ENCODE measurements around the gene CLEC20A.
A peak's percentile ranks its signal among the peaks of the same experiment; 100 is the strongest.

Gene CLEC20A

GRCh38 chr1:178534137-178534868 lies 37.5 kb upstream of the CLEC20A start:
- DNase-seq (ENCODE audit: extremely low read depth, low read depth): no peak
- TF ChIP-seq, protein P1, sequence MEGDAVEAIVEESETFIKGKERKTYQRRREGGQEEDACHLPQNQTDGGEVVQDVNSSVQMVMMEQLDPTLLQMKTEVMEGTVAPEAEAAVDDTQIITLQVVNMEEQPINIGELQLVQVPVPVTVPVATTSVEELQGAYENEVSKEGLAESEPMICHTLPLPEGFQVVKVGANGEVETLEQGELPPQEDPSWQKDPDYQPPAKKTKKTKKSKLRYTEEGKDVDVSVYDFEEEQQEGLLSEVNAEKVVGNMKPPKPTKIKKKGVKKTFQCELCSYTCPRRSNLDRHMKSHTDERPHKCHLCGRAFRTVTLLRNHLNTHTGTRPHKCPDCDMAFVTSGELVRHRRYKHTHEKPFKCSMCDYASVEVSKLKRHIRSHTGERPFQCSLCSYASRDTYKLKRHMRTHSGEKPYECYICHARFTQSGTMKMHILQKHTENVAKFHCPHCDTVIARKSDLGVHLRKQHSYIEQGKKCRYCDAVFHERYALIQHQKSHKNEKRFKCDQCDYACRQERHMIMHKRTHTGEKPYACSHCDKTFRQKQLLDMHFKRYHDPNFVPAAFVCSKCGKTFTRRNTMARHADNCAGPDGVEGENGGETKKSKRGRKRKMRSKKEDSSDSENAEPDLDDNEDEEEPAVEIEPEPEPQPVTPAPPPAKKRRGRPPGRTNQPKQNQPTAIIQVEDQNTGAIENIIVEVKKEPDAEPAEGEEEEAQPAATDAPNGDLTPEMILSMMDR (IDR thresholded peaks at IDR 0.05; ENCODE audit: low read depth, low read length): no peak

GRCh38 chr1:178533121-178533946 lies 36.6 kb upstream of the CLEC20A start:
- DNase-seq (ENCODE audit: extremely low read depth, low read depth): no peak
- TF ChIP-seq, protein P1 (IDR thresholded peaks at IDR 0.05; ENCODE audit: low read depth, low read length): no peak

DNA sequence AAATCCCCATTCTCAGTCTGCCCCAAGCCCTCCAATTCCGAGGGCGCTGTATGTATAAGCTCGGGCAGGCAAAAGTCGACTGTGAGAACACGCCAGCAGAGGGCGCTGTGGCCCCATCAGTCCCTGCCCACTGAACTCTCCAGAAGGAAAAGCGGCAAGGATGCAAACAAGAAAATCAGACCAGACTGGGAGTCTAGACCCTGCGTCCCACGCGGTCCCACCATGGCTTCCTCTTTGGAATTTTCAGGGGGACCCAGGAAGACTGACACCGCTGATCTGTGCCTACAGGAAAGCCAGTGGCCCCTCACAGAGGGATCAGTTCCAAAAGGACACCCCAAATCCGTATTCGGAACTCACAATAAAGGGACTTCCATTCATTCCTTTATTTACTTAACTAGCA lies 35.6 kb upstream of the CLEC20A start:
- peak; percentile 60 for DNase-seq (ENCODE audit: extremely low read depth, low read depth)
- TF ChIP-seq, protein P1 (IDR thresholded peaks at IDR 0.05; ENCODE audit: low read depth, low read length): peak; percentile 86

- no peak for DNase-seq (ENCODE audit: extremely low read depth, low read depth)
- TF ChIP-seq, protein P1 (IDR thresholded peaks at IDR 0.05; ENCODE audit: low read depth, low read length): no peak
Observed at GRCh38 chr1:178531887-178532286, 35.1 kb upstream of the CLEC20A start.

DNA sequence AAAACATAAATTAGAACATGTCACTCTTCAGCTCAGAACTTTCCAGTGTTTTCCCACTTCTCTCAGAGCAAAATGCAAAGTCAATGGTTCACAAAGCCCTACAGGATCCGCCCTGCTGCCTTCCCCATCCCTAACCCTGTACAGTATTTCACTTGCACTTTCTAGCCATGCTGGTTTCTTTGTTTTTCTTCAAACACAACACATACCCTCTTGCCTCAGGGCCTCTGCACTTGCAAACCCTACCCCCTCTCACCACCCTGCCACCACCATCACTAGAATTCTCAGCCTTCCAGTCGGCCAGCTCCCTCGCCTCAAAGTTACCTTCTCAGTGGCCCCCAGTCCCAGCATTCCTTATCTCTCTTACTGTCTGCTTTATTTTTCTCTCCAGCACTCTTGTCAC lies 33.7 kb upstream of the CLEC20A start:
- TF ChIP-seq, protein P1 (IDR thresholded peaks at IDR 0.05; ENCODE audit: low read depth, low read length): no peak
- no peak for DNase-seq (ENCODE audit: extremely low read depth, low read depth)

DNA sequence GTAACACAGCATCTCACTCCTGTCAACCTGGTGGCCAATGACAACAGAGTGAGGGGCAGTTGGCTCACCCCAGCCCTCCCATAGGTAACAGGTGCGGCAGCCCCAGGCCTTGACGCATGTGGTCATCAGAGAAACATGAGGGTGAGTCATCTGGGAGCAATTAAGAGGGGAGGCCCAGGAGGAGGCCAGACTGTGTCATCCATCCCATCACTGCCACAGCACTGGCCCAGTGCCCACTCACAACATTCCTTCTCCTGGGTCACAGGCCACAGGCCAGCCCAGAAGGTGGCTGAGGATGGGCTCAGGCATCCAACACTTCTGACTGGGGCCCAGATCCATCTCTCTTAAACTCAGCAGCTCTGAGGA lies 33.3 kb upstream of the CLEC20A start:
- TF ChIP-seq, protein P1 (IDR thresholded peaks at IDR 0.05; ENCODE audit: low read depth, low read length): no peak
- no peak for DNase-seq (ENCODE audit: extremely low read depth, low read depth)

- TF ChIP-seq, protein P1 (IDR thresholded peaks at IDR 0.05; ENCODE audit: low read depth, low read length): no peak
- no peak for DNase-seq (ENCODE audit: extremely low read depth, low read depth)
Observed at GRCh38 chr1:178529364-178530036, 32.7 kb upstream of the CLEC20A start.
